Measurements from ENCODE around the gene GSK3A.
"Not testable (repeated sequence)": the region's sequence is repeated elsewhere in the genome, so short reads cannot be mapped to it uniquely, and the experiment has no call there.

GSK3A gene

GRCh38 chr19:42270346-42271044 is 28.1 kb upstream of the GSK3A start:
- Histone ChIP-seq H3K4me3 (ENCODE audit: low read length) (peak overlapping the region; percentile 87), H3K9ac (ENCODE audit: low read length) (peak overlapping the region; percentile 99), H3K9me3 (ENCODE audit: control insufficient read depth, low read length) (no peaks in the 10 kb centered on the region), H3K4me1 (ENCODE audit: control insufficient read depth, insufficient read depth, low read length) (peaks cover 20% of the 10 kb centered on the region), H3K36me3 (ENCODE audit: control insufficient read depth, insufficient read depth, low read length) (no peaks in the 10 kb centered on the region), H3K27me3 (ENCODE audit: control insufficient read depth, insufficient read depth, low read length) (no peaks in the 10 kb centered on the region)

GRCh38 chr19:42269478-42270345 is 27.3 kb upstream of the GSK3A start:
- Histone ChIP-seq H3K36me3 (ENCODE audit: control insufficient read depth, insufficient read depth, low read length) (no peaks in the 10 kb centered on the region), H3K9ac (ENCODE audit: low read length) (peak overlapping the region; percentile 99), H3K9me3 (ENCODE audit: control insufficient read depth, low read length) (no peaks in the 10 kb centered on the region), H3K27me3 (ENCODE audit: control insufficient read depth, insufficient read depth, low read length) (no peaks in the 10 kb centered on the region), H3K4me3 (ENCODE audit: low read length) (peak overlapping the region; percentile 87), H3K4me1 (ENCODE audit: control insufficient read depth, insufficient read depth, low read length) (peaks cover 20% of the 10 kb centered on the region)

- Histone ChIP-seq H3K36me3 (ENCODE audit: control insufficient read depth, insufficient read depth, low read length) (no peaks in the 10 kb centered on the region), H3K9ac (ENCODE audit: low read length) (peak within 1 kb of the TSS; percentile 99), H3K4me1 (ENCODE audit: control insufficient read depth, insufficient read depth, low read length) (peaks cover 20% of the 10 kb centered on the region), H3K4me3 (ENCODE audit: low read length) (peak within 1 kb of the TSS; percentile 87), H3K27me3 (ENCODE audit: control insufficient read depth, insufficient read depth, low read length) (no peaks in the 10 kb centered on the region), H3K9me3 (ENCODE audit: control insufficient read depth, low read length) (no peaks in the 10 kb centered on the region)
These were observed 26.5 kb upstream of the GSK3A start, which contains the start of gene CIC for GRCh38 chr19:42268704-42269477. CIC (plus strand) TSS chr19:42269252; CDS start chr19:42271784, 2,532 bp downstream.

GRCh38 chr19:42268142-42268703 is 25.8 kb upstream of the GSK3A start:
- no peaks in the 10 kb centered on the region for H3K36me3 ChIP-seq (ENCODE audit: control insufficient read depth, insufficient read depth, low read length)

GRCh38 chr19:42267644-42268141 is 25.3 kb upstream of the GSK3A start:
- Histone ChIP-seq H3K4me1 (ENCODE audit: control insufficient read depth, insufficient read depth, low read length) (peaks cover 20% of the 10 kb centered on the region), H3K9me3 (ENCODE audit: control insufficient read depth, low read length) (no peaks in the 10 kb centered on the region), H3K4me3 (ENCODE audit: low read length) (no peak overlapping the region), H3K27me3 (ENCODE audit: control insufficient read depth, insufficient read depth, low read length) (no peaks in the 10 kb centered on the region), H3K36me3 (ENCODE audit: control insufficient read depth, insufficient read depth, low read length) (no peaks in the 10 kb centered on the region), H3K9ac (ENCODE audit: low read length) (peak overlapping the region; percentile 63)

More at GRCh38 chr19:42268142-42268703, 25.8 kb upstream of the GSK3A start:
- H3K9ac ChIP-seq (ENCODE audit: low read length): peak overlapping the region; percentile 81
- H3K9me3 ChIP-seq (ENCODE audit: control insufficient read depth, low read length): no peaks in the 10 kb centered on the region
- no peaks in the 10 kb centered on the region for H3K27me3 ChIP-seq (ENCODE audit: control insufficient read depth, insufficient read depth, low read length)
- peaks cover 20% of the 10 kb centered on the region for H3K4me1 ChIP-seq (ENCODE audit: control insufficient read depth, insufficient read depth, low read length)
- H3K4me3 ChIP-seq (ENCODE audit: low read length): peak overlapping the region; percentile 80

GRCh38 chr19:42266928-42267603 is 24.7 kb upstream of the GSK3A start:
- not testable (repeated sequence) for H3K9me3 ChIP-seq (ENCODE audit: control insufficient read depth, low read length); H3K36me3 ChIP-seq (ENCODE audit: control insufficient read depth, insufficient read depth, low read length); H3K27me3 ChIP-seq (ENCODE audit: control insufficient read depth, insufficient read depth, low read length); H3K9ac ChIP-seq (ENCODE audit: low read length); H3K4me3 ChIP-seq (ENCODE audit: low read length)
- H3K4me1 ChIP-seq (ENCODE audit: control insufficient read depth, insufficient read depth, low read length): peaks cover 20% of the 10 kb centered on the region

- not testable (repeated sequence) for H3K9ac ChIP-seq (ENCODE audit: low read length); H3K4me3 ChIP-seq (ENCODE audit: low read length); H3K9me3 ChIP-seq (ENCODE audit: control insufficient read depth, low read length); H3K27me3 ChIP-seq (ENCODE audit: control insufficient read depth, insufficient read depth, low read length); H3K36me3 ChIP-seq (ENCODE audit: control insufficient read depth, insufficient read depth, low read length)
- H3K4me1 ChIP-seq (ENCODE audit: control insufficient read depth, insufficient read depth, low read length): peaks cover 14% of the 10 kb centered on the region
These were observed 23.7 kb upstream of the GSK3A start for GRCh38 chr19:42266105-42266504.

GRCh38 chr19:42261763-42262162 is 19.4 kb upstream of the GSK3A start:
- H3K27me3 ChIP-seq (ENCODE audit: control insufficient read depth, insufficient read depth, low read length): no peaks in the 10 kb centered on the region
- H3K36me3 ChIP-seq (ENCODE audit: control insufficient read depth, insufficient read depth, low read length): no peaks in the 10 kb centered on the region
- no peak overlapping the region for H3K9ac ChIP-seq (ENCODE audit: low read length)
- H3K4me1 ChIP-seq (ENCODE audit: control insufficient read depth, insufficient read depth, low read length): no peaks in the 10 kb centered on the region
- no peaks in the 10 kb centered on the region for H3K9me3 ChIP-seq (ENCODE audit: control insufficient read depth, low read length)
- H3K4me3 ChIP-seq (ENCODE audit: low read length): no peak overlapping the region

GRCh38 chr19:42257842-42258241 is 15.4 kb upstream of the GSK3A start:
- peaks cover 11% of the 10 kb centered on the region for H3K4me1 ChIP-seq (ENCODE audit: control insufficient read depth, insufficient read depth, low read length)
- H3K27me3 ChIP-seq (ENCODE audit: control insufficient read depth, insufficient read depth, low read length); H3K36me3 ChIP-seq (ENCODE audit: control insufficient read depth, insufficient read depth, low read length); H3K9ac ChIP-seq (ENCODE audit: low read length); H3K4me3 ChIP-seq (ENCODE audit: low read length); H3K9me3 ChIP-seq (ENCODE audit: control insufficient read depth, low read length): not testable (repeated sequence)

GRCh38 chr19:42255766-42256745 is 13.7 kb upstream of the GSK3A start:
- Histone ChIP-seq H3K9ac (ENCODE audit: low read length) (peak overlapping the region; percentile 68), H3K4me1 (ENCODE audit: control insufficient read depth, insufficient read depth, low read length) (peaks cover 25% of the 10 kb centered on the region), H3K9me3 (ENCODE audit: control insufficient read depth, low read length) (no peaks in the 10 kb centered on the region), H3K27me3 (ENCODE audit: control insufficient read depth, insufficient read depth, low read length) (no peaks in the 10 kb centered on the region), H3K36me3 (ENCODE audit: control insufficient read depth, insufficient read depth, low read length) (no peaks in the 10 kb centered on the region), H3K4me3 (ENCODE audit: low read length) (peak overlapping the region; percentile 38)
